ENCODE data around the gene ATP10A.

GRCh38 chr15:25797936-25798901, 64.9 kb downstream of the ATP10A start:
- TF ChIP-seq CTCF (optimal IDR thresholded peaks at IDR 0.05 in 1 of 3, IDR thresholded peaks at IDR 0.05 in 1 of 3, conservative IDR thresholded peaks at IDR 0.05 in 1 of 3; ENCODE audit: extremely low read depth in 1 of 3, insufficient read depth in 2 of 3, low read length in 3 of 3) (no peak), EZH2 (IDR thresholded peaks at IDR 0.05; ENCODE audit: low read length) (no peak)
